Fibroblast of lung (primary cell): ENCODE results near the gene PRKCA.

Source experiments
- CTCF ChIP-seq, 2 donors: IDR thresholded peaks in 1 of 2; conservative IDR thresholded peaks in 1 of 2; 1 replicate in 1 of 2; 2 replicates in 1 of 2; pipeline ENCODE4 v1.5.1; 2011 to 2012; ENCODE audit warnings: low read length in 2 of 2, control low read depth in 1 of 2, inconsistent platforms in 1 of 2, low read depth in 1 of 2, mild to moderate bottlenecking in 1 of 2
- EZH2 ChIP-seq: IDR thresholded peaks from 2 replicates; pipeline ENCODE4 v1.5.1; 2012; ENCODE audit warnings: low read length, control low read depth, mild to moderate bottlenecking; ENCODE audit errors: missing control alignments

- TF ChIP-seq EZH2 (no peak), CTCF (conservative IDR thresholded peaks at IDR 0.05 in 1 of 2, IDR thresholded peaks at IDR 0.05 in 1 of 2; ENCODE audit: low read depth in 1 of 2, low read length in 2 of 2) (no peak)
These were observed 75.9 kb downstream of the PRKCA start for GRCh38 chr17:66378296-66378695.
